Measurements from ENCODE around the gene LAMA1. TPM values are rescaled to one million over a fixed set of nuclear protein-coding genes. Genes with fewer than 3 reads are reported as not detected.

The LAMA1 gene
- total and polyA plus RNA-seq, 4 experiments from 2014 or later: not detected

GRCh38 chr18:6917072-6917471 lies 200.5 kb downstream of the LAMA1 start:
- no peaks in the 10 kb centered on the region for H3K36me3 Mint-ChIP-seq
- H3K27ac Mint-ChIP-seq: no peak overlapping the region

GRCh38 chr18:6901286-6901926 lies 216.2 kb downstream of the LAMA1 start:
- Histone ChIP-seq H3K4me1 (ENCODE audit: insufficient read depth, low read length) (no peaks in the 10 kb centered on the region), H3K9me3 (ENCODE audit: control insufficient read depth in 1 of 2, low read length in 2 of 2) (no peaks in the 10 kb centered on the region), H3K36me3 (ENCODE audit: insufficient read depth, low read length) (no peaks in the 10 kb centered on the region), H3K27ac (ENCODE audit: low read depth, low read length) (no peak overlapping the region), H3K4me3 (ENCODE audit: low read length in 2 of 2) (no peak overlapping the region), H3K27me3 (ENCODE audit: insufficient read depth, low read length) (no peaks in the 10 kb centered on the region)
- DNase-seq: no peak
- Mint-ChIP-seq H3K27me3 (no peaks in the 10 kb centered on the region), H3K9me3 (peaks cover 0 to 28% (median 22%) of the 10 kb centered on the region in 8 donors), H3K4me3 (no peak overlapping the region), H3K4me1 (peaks cover 0 to 1% (median 0%) of the 10 kb centered on the region in 4 donors), H3K27ac (no peak overlapping the region), H3K36me3 (no peaks in the 10 kb centered on the region)
- ChIA-PET CTCF (ENCODE audit: partially characterized antibody) (no interaction called here), POLR2A (ENCODE audit: partially characterized antibody) (no interaction called here)
- intact Hi-C loops (cut with micrococcal nuclease): no loop called here

More at GRCh38 chr18:6917072-6917471, 200.5 kb downstream of the LAMA1 start:
- no peak overlapping the region for H3K4me3 Mint-ChIP-seq
- CTCF ChIA-PET (ENCODE audit: partially characterized antibody): no interaction called here
- POLR2A ChIA-PET (ENCODE audit: partially characterized antibody): no interaction called here
- H3K27me3 Mint-ChIP-seq: no peaks in the 10 kb centered on the region
- peaks cover 0 to 16% (median under 1%) of the 10 kb centered on the region in 8 donors for H3K9me3 Mint-ChIP-seq
- no peaks in the 10 kb centered on the region for H3K4me1 Mint-ChIP-seq
- no peaks in the 10 kb centered on the region for H3K27me3 ChIP-seq (ENCODE audit: insufficient read depth, low read length)
- no peak overlapping the region for H3K4me3 ChIP-seq (ENCODE audit: low read length in 2 of 2)
- intact Hi-C loops (cut with micrococcal nuclease): no loop called here
- DNase-seq: no peak
- no peaks in the 10 kb centered on the region for H3K36me3 ChIP-seq (ENCODE audit: insufficient read depth, low read length)
- H3K4me1 ChIP-seq (ENCODE audit: insufficient read depth, low read length): no peaks in the 10 kb centered on the region
- H3K27ac ChIP-seq (ENCODE audit: low read depth, low read length): no peak overlapping the region
- no peaks in the 10 kb centered on the region for H3K9me3 ChIP-seq (ENCODE audit: control insufficient read depth in 1 of 2, low read length in 2 of 2)

GRCh38 chr18:6891788-6892187 lies 225.8 kb downstream of the LAMA1 start:
- Histone ChIP-seq H3K4me1 (ENCODE audit: insufficient read depth, low read length) (no peaks in the 10 kb centered on the region), H3K27ac (ENCODE audit: low read depth, low read length) (no peak overlapping the region), H3K4me3 (ENCODE audit: low read length in 2 of 2) (no peak overlapping the region), H3K36me3 (ENCODE audit: insufficient read depth, low read length) (no peaks in the 10 kb centered on the region), H3K9me3 (ENCODE audit: control insufficient read depth in 1 of 2, low read length in 2 of 2) (no peaks in the 10 kb centered on the region), H3K27me3 (ENCODE audit: insufficient read depth, low read length) (no peaks in the 10 kb centered on the region)
- ChIA-PET CTCF (ENCODE audit: partially characterized antibody) (no interaction called here), POLR2A (ENCODE audit: partially characterized antibody) (no interaction called here)
- H3K27me3 Mint-ChIP-seq: no peaks in the 10 kb centered on the region
- no peaks in the 10 kb centered on the region for H3K36me3 Mint-ChIP-seq
- DNase-seq: no peak
- no peak overlapping the region for H3K4me3 Mint-ChIP-seq
- no peak overlapping the region for H3K27ac Mint-ChIP-seq
- peaks cover 0 to 8% (median 1%) of the 10 kb centered on the region in 8 donors for H3K9me3 Mint-ChIP-seq
- no peaks in the 10 kb centered on the region for H3K4me1 Mint-ChIP-seq
- intact Hi-C loops (cut with micrococcal nuclease): no loop called here

Other genes starting within 250 kb of the LAMA1 start
- gene LRRC30, start 113.3 kb upstream of the LAMA1 start, total RNA-seq: not detected
- gene LRRC30, start 113.3 kb upstream of the LAMA1 start, polyA plus RNA-seq: not detected